ENCODE measurements around the gene NHP2. TPM values are rescaled to one million over a fixed set of nuclear protein-coding genes. Genes with fewer than 3 reads are reported as not detected.

The NHP2 gene
- total RNA-seq, 1 donor from 2014 or later, result 179 TPM

DNA sequence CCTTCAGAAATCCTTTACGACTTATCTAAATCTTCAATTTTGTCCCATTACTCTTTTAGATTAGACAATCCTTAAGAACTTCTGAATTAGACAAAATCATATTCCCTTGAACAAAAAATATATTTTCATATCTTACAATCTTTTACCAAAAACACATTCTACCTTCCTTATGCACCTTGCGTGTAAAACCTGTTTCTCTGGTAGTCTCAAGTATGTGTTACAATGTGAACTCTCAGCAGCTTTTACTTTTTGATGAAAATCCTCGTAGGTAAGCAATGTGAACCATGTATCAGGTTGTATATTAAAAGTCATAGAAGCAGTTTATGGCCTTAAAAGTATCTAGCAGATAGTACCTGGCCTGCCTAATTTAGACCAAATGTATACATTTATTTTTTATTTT is 20.8 kb upstream of the NHP2 start:
- no peak for ATAC-seq

DNA sequence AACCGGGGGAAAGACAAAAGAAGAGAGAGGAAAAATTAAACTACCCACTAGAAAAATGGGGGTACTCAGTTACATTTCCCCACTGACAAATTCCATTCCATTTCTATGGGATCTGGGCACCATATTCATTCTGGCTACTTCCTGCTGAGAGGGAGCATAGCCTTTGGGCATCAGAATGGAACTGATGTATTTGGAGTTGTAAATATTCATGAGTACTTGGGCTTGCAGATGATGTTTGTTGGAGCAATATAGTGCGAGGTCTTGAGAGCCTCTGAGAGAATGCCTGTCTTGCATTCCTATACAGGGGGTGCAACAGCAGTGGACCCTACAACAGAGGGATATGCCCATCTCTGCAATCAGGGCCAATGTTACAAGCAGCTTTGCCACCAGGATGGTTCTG is 16.8 kb upstream of the NHP2 start:
- no peak for ATAC-seq

DNA sequence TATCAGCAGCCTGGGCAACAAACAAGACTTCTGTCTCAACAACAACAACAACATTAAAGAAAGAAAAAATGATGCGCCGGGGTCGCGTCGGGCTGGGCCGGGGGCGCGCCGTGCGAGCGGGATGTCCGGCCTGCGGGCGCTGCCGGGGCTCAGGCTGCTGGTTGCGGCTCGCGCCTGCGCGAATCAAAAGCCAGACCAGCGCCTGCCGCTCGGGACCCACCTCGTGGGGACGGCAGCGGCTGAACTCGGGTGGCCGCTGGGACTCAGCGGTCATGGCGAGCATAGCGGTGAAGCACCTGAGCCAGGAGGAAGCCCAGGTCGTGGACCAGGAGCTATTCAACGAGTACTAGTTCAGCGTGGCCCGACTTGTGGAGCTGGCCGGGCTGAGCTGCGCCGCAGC is 11.9 kb upstream of the NHP2 start:
- no peak for ATAC-seq

DNA sequence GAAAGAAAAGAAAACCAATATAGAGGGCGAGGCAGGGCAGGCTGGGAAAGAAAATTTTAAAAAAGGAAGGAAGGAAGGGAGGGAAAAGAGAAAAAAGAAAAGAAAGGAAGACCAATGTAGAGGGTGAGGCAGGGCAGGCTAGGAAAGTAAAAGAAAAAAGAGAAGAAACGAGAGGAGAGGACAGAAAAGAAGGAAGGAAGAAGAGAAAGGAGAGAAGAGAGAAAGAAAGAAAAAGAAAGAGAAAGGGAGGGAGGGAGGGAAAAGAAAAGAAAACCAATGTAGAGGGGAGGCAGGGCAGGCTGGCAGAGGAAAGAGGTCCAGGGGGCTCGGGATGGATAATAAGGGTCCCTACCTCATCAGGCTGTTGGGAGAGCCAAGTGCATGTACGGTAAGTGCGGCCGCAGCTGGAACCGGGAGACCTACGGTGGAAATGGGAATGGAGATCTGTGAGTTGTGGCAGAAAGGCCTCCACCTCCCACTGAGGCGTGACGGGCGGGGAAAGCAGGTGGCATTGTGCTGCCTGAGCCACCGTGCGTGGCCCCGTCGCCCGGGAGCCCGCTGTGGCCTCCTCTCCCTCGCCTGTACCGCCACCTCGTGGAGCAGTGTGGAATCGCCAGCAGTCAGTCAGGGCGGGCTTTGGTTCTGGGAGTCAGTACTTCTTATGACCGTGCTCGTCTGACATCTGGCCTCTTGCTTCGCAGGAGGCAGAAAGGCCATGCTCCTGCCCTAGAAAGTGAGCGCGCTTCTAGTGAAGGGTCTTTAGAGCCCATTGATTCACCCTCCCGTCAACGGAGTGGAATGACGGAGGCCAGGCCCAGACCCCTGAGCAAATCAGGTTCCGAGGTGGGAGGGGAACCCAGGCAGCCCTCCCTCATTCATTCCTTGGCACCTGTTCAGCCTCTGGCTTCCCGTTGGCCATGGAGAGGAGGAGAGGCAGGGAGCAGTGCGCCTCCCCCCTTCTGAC is 10.4 kb upstream of the NHP2 start:
- ATAC-seq, result peak; percentile 99

DNA sequence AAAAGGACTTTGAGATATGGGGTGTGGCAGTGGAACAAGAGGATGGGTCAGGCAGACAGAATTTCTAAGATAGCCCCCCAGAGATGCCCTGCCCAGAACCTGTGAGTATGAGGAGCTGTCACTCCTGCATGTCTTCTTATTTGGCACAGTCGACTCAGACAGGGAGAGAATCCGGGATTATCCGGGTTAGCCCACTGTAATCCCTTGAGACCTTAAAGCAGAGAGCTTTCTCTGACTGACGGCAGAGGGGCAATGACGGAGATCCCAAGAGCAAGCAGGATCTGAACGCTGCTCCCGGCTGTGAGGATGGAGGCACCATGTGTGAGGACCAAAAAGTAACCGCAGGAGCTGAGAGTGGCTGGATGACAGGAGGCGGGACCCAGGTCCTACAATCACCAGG is 8.8 kb upstream of the NHP2 start:
- no peak for ATAC-seq

DNA sequence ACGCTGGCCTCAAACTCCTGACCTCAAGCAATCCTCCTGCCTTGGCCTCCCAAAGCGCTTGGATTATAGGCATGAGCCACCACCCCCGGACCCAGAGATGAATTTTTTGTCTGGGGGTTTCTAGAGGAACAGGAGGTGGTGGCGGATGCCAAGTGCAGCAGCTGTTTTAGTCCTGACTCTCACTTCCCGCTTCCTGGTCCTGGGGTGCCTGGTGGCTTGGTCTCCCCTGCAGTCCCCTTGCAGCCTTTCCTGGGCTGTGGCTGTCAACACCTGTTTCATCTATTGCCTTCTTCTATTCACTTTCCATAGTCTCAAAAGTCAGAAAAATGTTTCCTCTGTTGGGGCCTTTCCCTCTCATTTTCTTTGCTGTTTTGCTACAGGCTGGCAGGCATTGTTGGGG is 6.5 kb upstream of the NHP2 start:
- ATAC-seq, result no peak

DNA sequence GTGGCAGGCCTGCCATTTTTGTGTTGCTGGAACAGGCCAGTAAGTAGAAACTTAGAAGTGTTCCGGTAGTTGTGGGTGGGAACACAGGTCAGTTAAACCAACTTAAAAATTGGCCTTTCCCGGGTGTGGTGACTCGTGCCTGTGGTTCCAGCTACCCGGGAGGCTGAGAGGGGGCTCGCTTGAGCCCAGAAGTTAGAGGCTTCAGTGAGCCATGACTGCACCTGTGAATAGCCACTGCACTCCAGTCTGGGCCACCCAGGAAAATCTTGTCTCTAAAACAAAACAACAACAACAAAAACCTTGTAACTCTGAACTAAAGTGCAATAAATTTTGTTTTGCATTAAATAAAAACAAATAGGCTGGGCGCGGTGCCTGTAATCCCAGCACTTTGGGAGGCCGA is 1.4 kb upstream of the NHP2 start:
- ATAC-seq, result no peak

DNA sequence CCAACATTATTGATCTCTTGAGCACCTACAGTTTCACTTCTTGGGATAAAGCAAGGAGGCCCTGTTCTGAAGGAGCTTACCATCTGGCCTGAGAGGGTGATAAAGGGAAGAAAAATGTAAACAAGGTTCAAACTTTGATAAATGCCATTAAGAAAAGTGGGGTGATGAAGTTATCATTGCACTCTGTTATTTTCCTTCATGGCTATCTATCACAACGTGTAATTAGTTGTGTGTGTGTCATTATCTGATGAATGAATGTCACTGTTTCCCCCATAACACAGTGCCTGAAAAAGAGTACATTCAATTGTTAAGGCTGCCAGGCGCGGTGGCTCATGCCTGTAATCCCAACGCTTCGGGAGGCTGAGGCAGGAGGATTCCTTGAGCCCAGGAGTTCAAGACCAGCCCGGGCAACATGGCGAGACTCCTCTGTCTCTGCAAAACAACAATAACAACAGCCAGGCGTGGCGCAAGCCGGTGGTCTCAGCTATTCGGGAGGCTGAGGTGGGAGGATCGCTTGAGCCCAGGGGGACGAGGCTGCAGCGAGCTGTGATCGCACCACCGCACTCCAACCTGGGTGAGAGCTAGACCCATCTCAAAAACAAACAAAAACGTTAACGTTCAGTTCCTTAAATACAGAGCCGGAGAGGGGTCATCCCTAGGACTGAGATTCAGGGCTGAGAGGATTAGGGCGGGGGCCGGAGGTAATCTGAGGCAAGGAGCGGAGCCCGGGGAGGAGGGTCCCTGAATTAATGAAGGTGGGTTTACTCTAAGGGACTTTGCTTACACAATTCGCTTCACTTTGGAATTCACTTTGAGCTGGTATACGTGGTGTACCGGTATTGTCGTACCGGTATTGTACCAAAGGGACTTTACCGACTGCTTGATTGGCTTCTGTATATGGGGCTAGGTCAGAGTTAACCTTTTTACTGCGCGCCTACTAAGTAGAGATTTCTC is 917 bp downstream of the NHP2 start:
- no peak for ATAC-seq

DNA sequence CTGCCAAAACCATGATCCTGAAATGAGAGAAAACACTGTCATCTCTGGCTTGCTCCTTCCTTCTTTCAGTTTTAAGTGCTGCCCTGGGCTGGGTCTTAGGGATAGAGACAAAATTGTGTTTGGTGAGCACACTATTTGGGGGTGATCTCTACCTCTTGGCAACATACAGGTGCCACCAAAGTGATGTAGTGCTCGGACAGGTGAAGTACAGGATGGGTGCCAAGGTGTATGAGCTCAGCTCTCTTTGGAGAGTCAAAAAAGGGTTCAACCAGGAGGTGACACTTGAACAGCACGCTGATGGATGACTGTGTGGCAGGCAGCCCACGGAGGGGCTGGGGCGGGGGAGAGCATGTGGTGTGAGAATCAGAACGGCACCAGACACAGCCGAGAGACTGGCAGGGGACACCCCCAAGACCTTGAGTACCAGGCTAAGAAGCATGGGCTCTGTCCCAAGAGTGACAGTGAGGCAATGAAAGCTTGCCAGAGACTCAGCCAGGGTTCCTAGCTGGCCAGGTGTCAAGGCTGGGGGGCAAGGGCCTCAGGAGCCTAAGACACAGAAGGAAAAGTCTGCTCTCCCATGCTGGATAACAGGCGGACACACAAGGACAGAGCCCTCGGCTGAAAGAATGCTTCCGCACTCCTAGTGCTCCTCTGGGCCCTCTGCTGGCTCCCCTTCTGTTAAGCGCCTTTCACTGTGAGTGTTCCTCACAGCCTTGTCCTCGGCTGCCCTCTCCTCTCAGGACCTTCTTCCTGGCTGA is 2.5 kb downstream of the NHP2 start:
- ATAC-seq, result no peak

DNA sequence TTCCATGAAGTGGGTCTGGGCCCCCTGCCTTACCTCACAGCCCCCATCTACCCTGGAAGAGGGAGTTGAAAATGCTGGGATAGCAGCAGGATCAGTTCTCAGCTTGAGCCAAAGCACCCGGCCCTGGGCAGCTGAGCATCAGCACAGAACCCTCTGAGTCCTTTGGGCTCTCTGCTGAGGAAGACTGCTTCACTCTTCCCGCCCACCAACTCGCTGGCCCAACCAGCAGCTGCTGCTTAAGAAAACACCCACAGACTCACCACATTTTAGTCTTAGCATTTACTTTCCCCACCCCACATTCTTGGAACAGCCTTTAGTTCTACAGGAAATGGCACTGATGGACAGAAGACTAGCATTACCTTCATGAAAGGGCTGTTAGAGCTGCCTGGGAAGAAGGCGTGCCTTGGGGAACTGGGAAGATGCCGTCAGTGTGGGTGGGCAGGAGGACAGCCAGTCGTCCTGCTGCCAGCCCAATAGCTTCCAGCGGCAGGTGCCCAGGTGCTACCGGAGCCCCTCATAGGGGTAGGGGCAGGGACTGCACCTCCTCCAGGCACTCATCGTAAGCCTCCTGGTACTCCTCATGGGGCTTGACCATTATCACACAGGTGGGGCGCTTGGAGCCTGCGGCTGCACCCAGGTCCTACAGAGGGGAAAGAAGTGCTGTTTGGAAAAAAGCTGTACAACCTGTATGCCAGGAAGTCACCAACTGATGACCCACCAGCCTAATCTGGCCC is 4.3 kb downstream of the NHP2 start:
- no peak for ATAC-seq

DNA sequence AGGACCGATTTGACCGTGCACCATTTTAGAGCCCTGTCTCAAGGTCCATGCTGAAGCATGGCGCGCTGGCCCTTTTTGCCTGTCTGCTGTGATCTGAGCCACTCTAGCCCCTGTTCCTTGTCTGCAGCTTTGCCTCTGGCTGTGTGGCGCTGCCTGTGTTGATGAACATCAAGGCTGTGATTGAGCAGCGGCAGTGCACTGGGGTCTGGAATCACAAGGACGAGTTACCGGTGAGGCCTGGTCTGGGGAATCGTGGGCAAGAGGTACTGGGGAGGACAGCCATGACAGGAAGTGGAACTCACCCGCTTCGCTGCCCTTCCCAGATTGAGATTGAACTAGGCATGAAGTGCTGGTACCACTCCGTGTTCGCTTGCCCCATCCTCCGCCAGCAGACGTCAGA is 6.3 kb downstream of the NHP2 start:
- ATAC-seq, result no peak

DNA sequence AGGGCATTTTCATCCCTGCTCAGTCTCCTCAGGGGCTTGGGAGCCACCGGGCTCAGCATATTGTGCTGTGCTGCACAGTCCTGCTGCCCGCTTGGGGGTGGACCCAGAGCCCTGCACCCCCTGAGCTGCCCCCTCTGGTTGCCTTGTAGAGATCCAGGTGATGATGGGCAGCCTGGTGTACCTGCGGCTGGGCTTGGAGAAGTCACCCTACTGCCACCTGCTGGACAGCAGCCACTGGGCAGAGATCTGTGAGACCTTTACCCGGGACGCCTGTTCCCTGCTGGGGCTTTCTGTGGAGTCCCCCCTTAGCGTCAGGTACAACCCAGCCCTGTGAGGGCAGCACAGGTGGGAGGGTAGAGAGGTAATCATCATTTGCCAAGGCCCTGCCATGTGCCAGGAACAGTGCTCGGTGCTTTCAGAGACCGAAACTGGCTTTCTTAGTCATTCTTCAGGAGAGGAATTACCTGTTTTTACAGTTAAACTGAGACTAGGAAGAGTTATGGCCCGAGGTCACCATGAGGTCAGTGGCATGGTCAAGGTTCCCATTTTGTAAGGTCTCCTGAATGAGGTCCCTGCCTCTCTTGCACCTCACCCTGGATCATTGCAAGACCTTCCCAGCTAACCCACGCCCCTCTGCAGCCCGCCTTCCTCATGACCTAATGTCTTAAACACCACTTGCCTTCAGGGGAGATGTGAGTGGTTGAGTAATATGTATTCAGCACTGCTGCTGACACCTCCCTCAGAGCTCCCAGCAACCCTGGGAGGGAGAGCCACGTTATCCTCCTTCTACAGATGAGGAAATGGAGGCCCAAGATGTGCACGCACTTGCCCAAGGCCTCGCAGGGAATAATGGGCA is 7.5 kb downstream of the NHP2 start:
- ATAC-seq, result peak; percentile 87

DNA sequence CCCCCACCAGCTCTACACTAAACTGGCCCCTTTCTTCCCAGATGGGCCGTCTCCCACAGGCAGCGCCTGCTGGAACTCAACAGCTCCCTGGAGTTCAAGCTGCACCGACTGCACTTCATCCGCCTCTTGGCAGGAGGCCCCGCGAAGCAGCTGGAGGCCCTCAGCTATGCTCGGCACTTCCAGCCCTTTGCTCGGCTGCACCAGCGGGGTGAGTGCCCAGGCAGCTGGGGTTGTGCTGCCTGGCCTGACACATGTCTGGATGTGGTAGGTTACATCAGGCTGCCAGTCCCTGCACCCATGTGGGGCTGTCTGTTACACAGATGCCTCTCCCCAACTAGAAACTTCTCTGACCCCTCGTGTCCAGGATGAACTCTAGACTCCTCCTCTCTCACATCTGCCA is 9.8 kb downstream of the NHP2 start:
- ATAC-seq, result no peak

DNA sequence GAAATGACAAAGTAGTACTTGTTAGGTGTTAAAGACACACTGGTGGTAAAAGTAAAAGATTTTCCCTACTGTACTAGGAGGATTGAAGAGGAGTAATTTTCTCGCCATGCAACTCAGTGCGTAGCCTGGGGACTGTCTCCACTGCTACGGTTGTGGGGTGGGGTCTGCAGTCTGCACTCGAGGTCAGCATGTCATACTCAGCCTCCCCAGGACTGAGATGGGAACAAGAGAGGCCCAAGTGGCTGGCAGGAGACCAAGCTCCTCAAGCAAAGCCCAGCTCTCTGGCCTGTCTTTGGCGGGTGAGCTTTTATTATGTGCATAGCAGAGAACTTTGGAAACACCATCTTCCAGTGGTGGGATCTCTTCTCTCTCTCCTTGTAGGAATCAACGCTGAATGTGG is 10.4 kb downstream of the NHP2 start:
- ATAC-seq, result no peak

DNA sequence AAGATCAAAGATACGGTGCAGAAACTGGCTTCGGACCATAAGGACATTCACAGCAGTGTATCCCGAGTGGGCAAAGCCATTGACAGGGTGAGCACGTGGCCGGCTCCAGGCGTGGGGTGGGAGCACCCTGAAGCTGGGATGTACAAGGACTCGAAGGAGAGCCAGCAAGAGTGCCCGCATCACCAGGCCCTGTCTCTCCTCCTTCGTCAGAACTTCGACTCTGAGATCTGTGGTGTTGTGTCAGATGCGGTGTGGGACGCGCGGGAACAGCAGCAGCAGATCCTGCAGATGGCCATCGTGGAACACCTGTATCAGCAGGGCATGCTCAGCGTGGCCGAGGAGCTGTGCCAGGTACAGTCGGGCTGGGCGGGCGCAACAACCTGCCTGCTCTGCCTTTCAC is 11.0 kb downstream of the NHP2 start:
- ATAC-seq, result no peak

DNA sequence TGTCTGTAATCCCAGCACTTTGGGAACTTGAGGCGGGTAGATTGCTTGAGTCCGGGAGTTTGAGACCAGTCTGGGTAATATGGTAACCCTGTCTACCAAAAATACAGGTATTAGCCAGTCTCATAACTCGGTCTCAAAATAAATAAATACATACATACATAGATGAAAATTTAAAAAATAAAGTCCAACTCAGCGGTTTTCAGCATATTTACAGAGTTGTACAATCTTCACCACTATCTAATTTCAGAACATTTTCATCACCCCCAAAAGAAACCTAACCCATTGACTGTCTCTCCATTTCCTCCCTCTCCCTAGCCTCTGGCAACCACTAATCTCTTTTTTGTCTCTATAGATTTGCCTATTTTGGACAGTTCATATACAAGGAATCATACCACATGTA is 12.1 kb downstream of the NHP2 start:
- no peak for ATAC-seq

DNA sequence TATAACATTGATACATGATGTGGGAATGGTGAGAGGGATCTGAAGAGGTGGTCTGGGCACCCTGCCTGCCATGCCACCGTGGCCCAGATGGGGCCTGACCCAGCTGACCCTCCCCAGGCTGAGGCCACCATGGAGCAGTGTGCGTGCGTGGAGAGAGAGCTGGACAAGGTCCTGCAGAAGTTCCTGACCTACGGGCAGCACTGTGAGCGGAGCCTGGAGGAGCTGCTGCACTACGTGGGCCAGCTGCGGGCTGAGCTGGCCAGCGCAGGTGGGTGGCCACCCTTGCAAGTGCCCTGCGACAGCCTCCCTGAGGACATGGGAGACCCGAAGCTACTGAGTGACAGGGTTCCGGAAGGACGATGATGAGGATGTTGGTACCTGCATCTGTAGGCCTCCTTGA is 15.7 kb downstream of the NHP2 start:
- peak; percentile 25 for ATAC-seq

DNA sequence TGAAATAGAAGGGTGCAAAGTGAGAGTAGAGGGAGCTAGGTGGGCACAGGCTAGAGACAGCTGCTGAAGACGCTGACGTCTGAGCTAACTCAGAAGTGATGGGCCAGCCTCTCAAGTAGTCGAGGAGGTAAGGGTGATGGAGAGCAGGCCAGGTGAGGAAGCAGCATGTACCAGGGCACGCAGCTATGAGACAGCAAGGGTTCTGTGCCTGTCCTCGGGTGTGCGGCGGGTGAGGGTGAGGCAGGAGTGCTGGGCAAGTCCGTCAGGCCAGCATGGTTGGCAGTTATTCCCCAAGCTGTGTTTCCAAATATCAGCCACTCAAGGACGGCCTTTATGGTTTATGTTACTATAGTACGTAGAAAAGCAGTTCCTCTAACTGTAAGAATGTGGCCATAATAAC is 16.7 kb downstream of the NHP2 start:
- ATAC-seq, result no peak

DNA sequence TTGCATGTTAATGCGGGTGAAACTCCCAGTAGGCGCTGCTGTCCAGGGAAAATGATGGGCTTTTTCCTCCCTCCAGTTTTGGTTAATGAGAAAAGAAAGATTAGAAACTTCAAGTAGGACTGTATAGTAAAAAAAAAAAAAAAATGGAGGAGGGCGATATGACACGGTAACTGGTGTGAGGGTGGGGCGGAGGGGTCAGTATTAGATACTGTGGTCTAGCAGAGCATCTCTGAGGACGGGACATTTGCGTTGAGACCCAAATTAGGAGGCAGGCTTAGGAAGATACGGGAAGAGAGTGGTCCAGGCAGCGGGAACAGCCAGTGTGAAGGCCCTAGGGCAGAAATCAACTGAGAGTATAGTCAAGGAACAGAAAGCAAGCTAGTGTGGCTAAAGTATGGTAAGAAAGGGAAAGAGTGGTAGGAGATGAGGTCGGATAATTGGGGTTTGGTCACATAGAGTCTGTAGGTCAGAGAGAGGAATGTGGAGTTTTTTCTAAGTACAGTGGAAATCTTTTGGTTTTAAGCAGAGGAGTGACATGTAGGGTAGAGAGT is 22.2 kb downstream of the NHP2 start:
- peak; percentile 2 for ATAC-seq

DNA sequence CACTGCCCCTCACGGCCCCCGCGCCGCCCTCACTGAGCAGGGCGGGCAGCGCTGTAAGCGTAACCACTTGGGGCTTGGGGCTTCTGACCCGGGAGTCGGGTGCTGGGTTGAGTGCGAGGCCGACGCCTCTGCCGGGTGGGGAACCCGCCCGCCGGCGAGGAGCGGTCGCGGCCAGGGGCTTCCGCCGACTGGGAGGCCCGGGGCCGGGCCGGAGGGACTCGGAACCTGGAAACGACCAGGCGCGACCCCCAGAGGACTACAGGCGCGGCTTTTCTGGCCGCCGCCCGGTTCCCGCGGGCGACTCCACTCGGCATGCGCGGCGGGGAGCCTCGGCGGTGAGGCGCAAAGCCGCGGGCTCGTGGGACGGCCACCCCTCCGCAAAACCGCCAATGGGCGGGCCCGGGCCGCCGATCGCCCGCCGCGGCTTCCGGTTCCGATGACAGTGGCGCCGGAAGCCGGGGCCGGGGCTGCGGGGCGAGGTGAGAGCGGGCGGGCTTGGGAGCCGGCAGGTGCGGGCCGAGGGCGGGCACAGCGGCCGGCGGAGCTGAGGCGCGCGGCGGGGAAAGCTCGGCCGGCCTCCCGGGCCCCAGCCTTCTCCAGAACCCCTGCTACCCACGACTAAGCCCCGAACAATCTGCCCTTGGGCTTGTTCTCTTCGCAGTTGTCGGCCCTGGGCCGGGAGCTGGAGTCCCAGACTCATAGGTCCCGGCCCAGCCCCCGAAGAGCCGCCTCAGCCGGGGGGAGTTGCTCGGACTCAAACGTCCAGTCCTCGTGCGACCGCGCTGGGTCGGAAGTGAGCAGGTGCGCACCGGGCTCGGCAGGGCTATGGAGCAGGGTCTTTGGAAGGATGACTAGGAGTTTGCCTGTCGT is 22.9 kb downstream of the NHP2 start, which contains the start of gene RMND5B:
TSS of gene RMND5B (plus strand) at position 439 of the 870 bp plus-strand sequence. CDS start 7,106 bp downstream, outside the sequence.
- ATAC-seq, result peak; percentile 89
